Liver (tissue), 9 donors: ENCODE data around the gene STEAP3. TPM values are rescaled to one million over a fixed set of nuclear protein-coding genes. Genes with fewer than 3 reads are reported as not detected.

Source experiments
- DNase-seq: peaks from one replicate; pipeline ENCODE4 v3.0.0-alpha.2; 2017; ENCODE audit warnings: low spot score
- H3K27ac ChIP-seq, 2 donors: one replicate each; pipeline ENCODE4 v1.7.0; 2013; ENCODE audit warnings: inconsistent platforms in 2 of 2, low read length in 2 of 2, control low read depth in 1 of 2, low read depth in 1 of 2, mild to moderate bottlenecking in 1 of 2
- H3K27me3 ChIP-seq, 4 donors: one replicate each; pipeline versions ENCODE4 v1.6.1 to v1.7.0; 2013; ENCODE audit warnings: low read length in 3 of 4, inconsistent platforms in 1 of 4, mild to moderate bottlenecking in 1 of 4, moderate library complexity in 1 of 4; ENCODE audit not compliant: control insufficient read depth in 4 of 4, insufficient read depth in 4 of 4
- H3K36me3 ChIP-seq, 4 donors: one replicate each; pipeline versions ENCODE4 v1.6.1 to v1.7.0; 2013; ENCODE audit warnings: low read length in 3 of 4, mild to moderate bottlenecking in 3 of 4, low read depth in 1 of 4, moderate library complexity in 1 of 4; ENCODE audit not compliant: control insufficient read depth in 4 of 4, insufficient read depth in 3 of 4
- H3K4me1 ChIP-seq, 4 donors: one replicate each; pipeline versions ENCODE4 v1.6.1 to v1.7.0; 2013; ENCODE audit warnings: low read length in 3 of 4, mild to moderate bottlenecking in 3 of 4, moderate library complexity in 1 of 4; ENCODE audit not compliant: control insufficient read depth in 4 of 4, insufficient read depth in 4 of 4
- H3K4me3 ChIP-seq, 3 donors: one replicate each; pipeline versions ENCODE4 v1.6.1 to v1.7.0; 2013; ENCODE audit warnings: low read length in 3 of 3, control low read depth in 1 of 3, low read depth in 1 of 3, mild to moderate bottlenecking in 1 of 3
- H3K9ac ChIP-seq, 2 donors: one replicate each; pipeline ENCODE4 v1.7.0; 2013; ENCODE audit warnings: low read length in 2 of 2, mild to moderate bottlenecking in 2 of 2, moderate library complexity in 2 of 2, control low read depth in 1 of 2, low read depth in 1 of 2
- H3K9me3 ChIP-seq, 4 donors: one replicate each; pipeline versions ENCODE4 v1.6.1 to v1.7.0; 2013; ENCODE audit warnings: low read length in 3 of 4; ENCODE audit not compliant: control insufficient read depth in 4 of 4
- ATF3 ChIP-seq: IDR thresholded peaks from 2 replicates; pipeline ENCODE4 v1.6.1; 2016; ENCODE audit warnings: antibody characterized with exemption
- EGR1 ChIP-seq, 2 donors: IDR thresholded peaks; 2 replicates each; pipeline ENCODE4 v1.6.1; 2016 to 2018; ENCODE audit warnings: antibody characterized with exemption in 2 of 2, low read depth in 2 of 2
- FOXA1 ChIP-seq: IDR thresholded peaks from 2 replicates; pipeline ENCODE4 v1.6.1; 2016; ENCODE audit warnings: antibody characterized with exemption
- FOXA2 ChIP-seq: IDR thresholded peaks from 2 replicates; pipeline ENCODE4 v1.6.1; 2016; ENCODE audit warnings: antibody characterized with exemption
- GABPA ChIP-seq, 2 donors: IDR thresholded peaks in 1 of 2; conservative IDR thresholded peaks in 1 of 2; 2 replicates each; pipeline ENCODE4 v1.6.1; 2016; ENCODE audit warnings: antibody characterized with exemption in 2 of 2, mild to moderate bottlenecking in 1 of 2, moderate library complexity in 1 of 2
- HNF4A ChIP-seq, 2 donors: conservative IDR thresholded peaks; 2 replicates each; pipeline ENCODE4 v1.6.1; 2016; ENCODE audit warnings: antibody characterized with exemption in 2 of 2, mild to moderate bottlenecking in 2 of 2
- HNF4G ChIP-seq: IDR thresholded peaks from 2 replicates; pipeline ENCODE4 v1.6.1; 2016; ENCODE audit warnings: antibody characterized with exemption
- JUND ChIP-seq, 2 donors: IDR thresholded peaks; 2 replicates each; pipeline ENCODE4 v1.6.1; 2016; ENCODE audit warnings: antibody characterized with exemption in 2 of 2
- NR2F2 ChIP-seq: IDR thresholded peaks from 2 replicates; pipeline ENCODE4 v1.6.1; 2016; ENCODE audit warnings: antibody characterized with exemption
- RAD21 ChIP-seq, 2 donors: IDR thresholded peaks; 2 replicates each; pipeline ENCODE4 v1.6.1; 2016; ENCODE audit warnings: antibody characterized with exemption in 2 of 2, mild to moderate bottlenecking in 2 of 2
- REST ChIP-seq: IDR thresholded peaks from 2 replicates; pipeline ENCODE4 v1.6.1; 2016; ENCODE audit warnings: antibody characterized with exemption, mild to moderate bottlenecking
- RXRA ChIP-seq, 2 donors: IDR thresholded peaks; 2 replicates each; pipeline ENCODE4 v1.6.1; 2017 to 2018; ENCODE audit warnings: antibody characterized with exemption in 2 of 2, mild to moderate bottlenecking in 1 of 2
- SP1 ChIP-seq: IDR thresholded peaks from 2 replicates; pipeline ENCODE4 v1.6.1; 2018; ENCODE audit warnings: antibody characterized with exemption, mild to moderate bottlenecking
- TAF1 ChIP-seq: conservative IDR thresholded peaks from 2 replicates; pipeline ENCODE4 v1.6.1; 2016; ENCODE audit warnings: antibody characterized with exemption, mild to moderate bottlenecking
- YY1 ChIP-seq: IDR thresholded peaks from 2 replicates; pipeline ENCODE4 v1.6.1; 2016; ENCODE audit warnings: antibody characterized with exemption, mild to moderate bottlenecking
- ZBTB33 ChIP-seq: IDR thresholded peaks from 2 replicates; pipeline ENCODE4 v1.6.1; 2016; ENCODE audit warnings: antibody characterized with exemption
- WGBS: extraction: QIAGEN DNeasy Blood & Tissue Kit; methylation state at CpG from one replicate; pipeline ENCODE4 v1.1.7; 2013; 5-methylcytosine and 5-hydroxymethylcytosine counted together
- polyA plus RNA-seq, 2 donors: library from polyadenylated mRNA; stranded (reverse) in 1 of 2; unstranded in 1 of 2; fragments of 200-250 nt in 1 of 2; fragments of >200 nt in 1 of 2; fragmentation: Nextera tagmentation in 1 of 2; extraction: Ambion mirVana in 1 of 2; gene quantifications; one replicate each; pipeline versions ENCODE4 v1.2.1 to v1.2.3, GENCODE V29; 2013 to 2015
- total RNA-seq, 2 donors: library from RNA; depleted of rRNA; stranded (reverse); fragments of >200 nt; gene quantifications; one replicate each; pipeline ENCODE4 v1.2.3, GENCODE V29; 2014
- TF ChIP-seq, protein P1 (sequence below): fragments of 150-350 bp; IDR thresholded peaks from 2 replicates; pipeline ENCODE4 v1.5.1; 2017; ENCODE audit warnings: improper control_type of control experiment, low read depth, low read length; ENCODE audit not compliant: missing input control
- TF ChIP-seq, protein P2 (sequence below): IDR thresholded peaks from 2 replicates; pipeline ENCODE4 v1.6.1; 2016; ENCODE audit warnings: antibody characterized with exemption
- donor health status: healthy.
- donor health status: healthy.
- donor health status: healthy.
- donor health status: healthy.
- donor health status: healthy.

STEAP3 gene
- total and polyA plus RNA-seq, 4 donors: 44.4 to 158 (median 113) TPM

DNA sequence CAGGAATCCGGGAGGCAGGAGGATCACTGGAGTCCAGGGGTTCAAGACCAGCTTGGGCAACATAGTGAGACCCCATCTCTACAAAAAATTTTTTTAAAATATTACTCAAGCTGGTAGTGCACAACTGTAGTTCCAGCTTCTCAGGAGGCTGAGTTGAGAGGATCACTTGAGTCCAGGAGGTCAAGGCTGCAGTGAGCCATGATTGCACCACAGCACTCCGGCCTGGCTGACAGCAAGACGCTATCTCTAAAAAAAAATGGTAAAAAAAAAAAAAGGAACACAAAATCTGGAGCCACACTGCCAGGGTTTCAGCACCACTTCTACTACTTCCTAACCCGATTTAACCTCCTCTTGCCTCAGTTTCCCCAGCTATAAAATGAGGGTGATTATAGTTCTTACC lies 57.0 kb downstream of the STEAP3 start:
- no peak for DNase-seq
- Histone ChIP-seq H3K4me1 (peaks cover 0 to 5% (median under 1%) of the 10 kb centered on the region in 4 donors), H3K27ac (no peak overlapping the region), H3K9ac (no peak overlapping the region), H3K9me3 (no peaks in the 10 kb centered on the region), H3K36me3 (no peaks in the 10 kb centered on the region), H3K27me3 (no peaks in the 10 kb centered on the region), H3K4me3 (no peak overlapping the region)
- TF ChIP-seq, protein P1, sequence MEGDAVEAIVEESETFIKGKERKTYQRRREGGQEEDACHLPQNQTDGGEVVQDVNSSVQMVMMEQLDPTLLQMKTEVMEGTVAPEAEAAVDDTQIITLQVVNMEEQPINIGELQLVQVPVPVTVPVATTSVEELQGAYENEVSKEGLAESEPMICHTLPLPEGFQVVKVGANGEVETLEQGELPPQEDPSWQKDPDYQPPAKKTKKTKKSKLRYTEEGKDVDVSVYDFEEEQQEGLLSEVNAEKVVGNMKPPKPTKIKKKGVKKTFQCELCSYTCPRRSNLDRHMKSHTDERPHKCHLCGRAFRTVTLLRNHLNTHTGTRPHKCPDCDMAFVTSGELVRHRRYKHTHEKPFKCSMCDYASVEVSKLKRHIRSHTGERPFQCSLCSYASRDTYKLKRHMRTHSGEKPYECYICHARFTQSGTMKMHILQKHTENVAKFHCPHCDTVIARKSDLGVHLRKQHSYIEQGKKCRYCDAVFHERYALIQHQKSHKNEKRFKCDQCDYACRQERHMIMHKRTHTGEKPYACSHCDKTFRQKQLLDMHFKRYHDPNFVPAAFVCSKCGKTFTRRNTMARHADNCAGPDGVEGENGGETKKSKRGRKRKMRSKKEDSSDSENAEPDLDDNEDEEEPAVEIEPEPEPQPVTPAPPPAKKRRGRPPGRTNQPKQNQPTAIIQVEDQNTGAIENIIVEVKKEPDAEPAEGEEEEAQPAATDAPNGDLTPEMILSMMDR: no peak
- no peak for TF ChIP-seq HNF4A (conservative IDR thresholded peaks at IDR 0.05)
- no peak for TF ChIP-seq HNF4G
- no peak for TF ChIP-seq RXRA (IDR thresholded peaks at IDR 0.05)
- no peak for TF ChIP-seq ZBTB33
- TF ChIP-seq EGR1 (IDR thresholded peaks at IDR 0.05; ENCODE audit: low read depth in 2 of 2): no peak
- TF ChIP-seq NR2F2: no peak
- no peak for TF ChIP-seq ATF3
- no peak for TF ChIP-seq TAF1
- no peak for TF ChIP-seq YY1
- TF ChIP-seq GABPA (IDR thresholded peaks at IDR 0.05 in 1 of 2, conservative IDR thresholded peaks at IDR 0.05 in 1 of 2): no peak
- no peak for TF ChIP-seq FOXA2
- TF ChIP-seq SP1: no peak
- TF ChIP-seq, protein P2, sequence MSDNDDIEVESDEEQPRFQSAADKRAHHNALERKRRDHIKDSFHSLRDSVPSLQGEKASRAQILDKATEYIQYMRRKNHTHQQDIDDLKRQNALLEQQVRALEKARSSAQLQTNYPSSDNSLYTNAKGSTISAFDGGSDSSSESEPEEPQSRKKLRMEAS: no peak
- TF ChIP-seq JUND (IDR thresholded peaks at IDR 0.05): no peak
- no peak for TF ChIP-seq REST
- no peak for TF ChIP-seq RAD21 (IDR thresholded peaks at IDR 0.05)
- no peak for TF ChIP-seq FOXA1
- WGBS: 91% methylated on average over 4 of the region's 4 CpGs
